Mesodermal cell (in vitro differentiated cells): ENCODE data around the gene CYTL1.
"Not testable (repeated sequence)": the region's sequence is repeated elsewhere in the genome, so short reads cannot be mapped to it uniquely, and the experiment has no call there.

Experiments used
- H3K27ac ChIP-seq: 2 replicates; pipeline ENCODE4 v1.7.0; 2013; ENCODE audit warnings: mild to moderate bottlenecking, low read depth, low read length, moderate library complexity; ENCODE audit not compliant: severe bottlenecking
- H3K36me3 ChIP-seq: 2 replicates; pipeline ENCODE4 v1.7.1; 2013; ENCODE audit warnings: mild to moderate bottlenecking, low read length, moderate library complexity; ENCODE audit not compliant: control insufficient read depth, insufficient read depth
- H3K4me1 ChIP-seq: one replicate; pipeline ENCODE4 v1.7.1; 2013; ENCODE audit warnings: mild to moderate bottlenecking, low read length; ENCODE audit not compliant: insufficient read depth, control insufficient read depth, poor library complexity, severe bottlenecking
- H3K4me3 ChIP-seq: 2 replicates; pipeline ENCODE4 v1.7.0; 2013; ENCODE audit warnings: low read length, control low read depth, mild to moderate bottlenecking; ENCODE audit not compliant: insufficient read depth, poor library complexity, severe bottlenecking; ENCODE audit errors: extremely low read depth
- H3K9me3 ChIP-seq: 2 replicates; pipeline ENCODE4 v1.7.1; 2013; ENCODE audit warnings: mild to moderate bottlenecking, low read length, moderate library complexity; ENCODE audit not compliant: control insufficient read depth
- WGBS, 2 experiments: methylation state at CpG; one replicate each; pipeline ENCODE4 v1.1.5; 2013; ENCODE audit warnings: missing lambda C conversion rate in 2 of 2; ENCODE audit not compliant: insufficient coverage in 2 of 2; 5-methylcytosine and 5-hydroxymethylcytosine counted together

The CYTL1 gene

DNA sequence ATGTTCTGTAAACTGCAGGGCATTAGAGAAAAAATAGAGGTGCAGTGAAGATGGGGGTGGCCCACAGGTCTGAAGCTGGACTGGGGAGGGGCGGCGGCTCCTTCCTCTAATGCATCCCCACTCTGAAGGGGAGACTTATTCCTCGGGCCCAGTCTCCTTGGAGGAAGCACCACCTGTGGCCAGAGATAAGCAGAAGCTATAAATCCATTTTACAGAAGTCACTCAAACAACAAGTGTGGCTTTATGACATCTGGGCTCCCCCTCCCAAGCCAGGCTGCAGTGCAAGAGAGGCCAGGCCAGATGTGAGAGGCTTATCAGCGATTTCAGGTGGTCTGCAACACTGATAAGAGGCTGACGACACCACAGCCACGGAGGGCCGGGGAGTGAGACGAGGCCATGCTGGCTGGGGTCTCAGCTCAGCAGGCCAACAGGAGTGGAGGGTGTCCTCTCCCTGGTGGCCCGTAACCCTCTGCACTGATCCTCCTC lies 15.8 kb downstream of the CYTL1 start:
- H3K27ac ChIP-seq, result no peak overlapping the region
- no peaks in the 10 kb centered on the region for H3K9me3 ChIP-seq
- no peak overlapping the region for H3K4me3 ChIP-seq
- H3K4me1 ChIP-seq, result no peaks in the 10 kb centered on the region
- WGBS, 2 experiments, result 45 to 84% methylated on average over 5 to 6 of the region's 9 CpGs
- H3K36me3 ChIP-seq, result no peaks in the 10 kb centered on the region

DNA sequence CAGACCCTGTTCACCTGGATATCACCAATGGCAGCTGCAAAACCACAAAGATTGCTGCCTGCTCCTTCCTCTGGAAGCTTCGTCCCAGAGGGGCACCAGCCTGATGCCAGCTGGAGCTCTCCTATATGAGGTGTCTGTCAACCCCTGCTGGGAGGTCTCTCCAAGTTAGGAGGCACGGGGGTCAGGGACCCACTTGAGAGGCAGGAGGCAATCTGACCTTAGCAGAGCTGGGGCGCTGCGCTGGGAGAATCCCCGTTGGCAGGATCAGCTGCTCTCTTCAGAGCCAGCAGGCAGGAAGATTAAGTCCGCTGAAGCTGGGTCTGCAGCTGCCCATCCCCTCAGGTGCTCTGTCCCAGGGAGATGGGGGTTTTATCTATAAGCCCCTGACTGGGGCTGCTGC lies 17.6 kb downstream of the CYTL1 start:
- not testable (repeated sequence) for H3K4me3 ChIP-seq, H3K4me1 ChIP-seq, H3K36me3 ChIP-seq, H3K9me3 ChIP-seq, H3K27ac ChIP-seq
- WGBS, 2 experiments, result 76 to 87% methylated on average over 6 of the region's 6 CpGs

DNA sequence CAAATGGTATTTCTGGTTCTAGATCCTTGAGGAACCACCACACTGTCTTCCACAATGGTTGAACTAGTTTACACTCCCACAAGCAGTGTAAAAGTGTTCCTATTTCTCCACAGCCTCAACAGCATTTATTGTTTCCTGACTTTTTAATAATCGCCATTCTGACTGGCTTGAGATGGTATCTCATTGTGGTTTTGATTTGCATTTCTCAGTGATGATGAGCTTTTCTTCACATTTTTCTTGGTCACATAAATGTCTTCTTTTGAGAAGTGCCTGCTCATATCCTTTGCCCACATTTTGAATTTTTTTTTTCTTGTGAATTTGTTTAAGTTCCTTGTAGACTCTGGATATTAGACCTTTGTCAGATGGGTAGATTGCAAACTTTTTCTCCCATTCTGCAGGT lies 22.3 kb downstream of the CYTL1 start:
- not testable (repeated sequence) for H3K4me3 ChIP-seq, H3K27ac ChIP-seq, H3K9me3 ChIP-seq, H3K36me3 ChIP-seq, H3K4me1 ChIP-seq
- WGBS, 2 experiments, result no CpG with 5 or more reads among the region's 1 CpG

DNA sequence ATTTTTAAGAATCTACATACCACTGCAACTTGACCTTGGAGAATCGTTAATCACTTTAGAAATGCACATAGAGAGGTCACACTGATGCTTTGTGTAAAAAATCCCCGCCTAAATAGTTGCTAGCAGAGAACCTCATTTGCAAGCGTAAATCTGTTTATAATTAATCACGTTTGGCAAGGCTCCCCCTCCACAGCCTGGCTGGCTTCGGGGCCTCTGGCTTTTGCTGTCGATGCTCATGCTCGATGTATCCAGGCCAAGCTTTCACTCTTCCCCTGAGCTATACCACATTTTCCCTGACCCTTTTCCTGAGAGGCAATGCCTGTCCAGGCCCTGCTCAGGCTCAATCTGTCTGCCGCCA lies 23.4 kb downstream of the CYTL1 start:
- 69 to 81% methylated on average over 8 of the region's 8 CpGs for WGBS, 2 experiments
- Histone ChIP-seq H3K36me3 (no peaks in the 10 kb centered on the region), H3K27ac (no peak overlapping the region), H3K4me3 (no peak overlapping the region), H3K4me1 (peaks cover 11% of the 10 kb centered on the region), H3K9me3 (no peaks in the 10 kb centered on the region)

DNA sequence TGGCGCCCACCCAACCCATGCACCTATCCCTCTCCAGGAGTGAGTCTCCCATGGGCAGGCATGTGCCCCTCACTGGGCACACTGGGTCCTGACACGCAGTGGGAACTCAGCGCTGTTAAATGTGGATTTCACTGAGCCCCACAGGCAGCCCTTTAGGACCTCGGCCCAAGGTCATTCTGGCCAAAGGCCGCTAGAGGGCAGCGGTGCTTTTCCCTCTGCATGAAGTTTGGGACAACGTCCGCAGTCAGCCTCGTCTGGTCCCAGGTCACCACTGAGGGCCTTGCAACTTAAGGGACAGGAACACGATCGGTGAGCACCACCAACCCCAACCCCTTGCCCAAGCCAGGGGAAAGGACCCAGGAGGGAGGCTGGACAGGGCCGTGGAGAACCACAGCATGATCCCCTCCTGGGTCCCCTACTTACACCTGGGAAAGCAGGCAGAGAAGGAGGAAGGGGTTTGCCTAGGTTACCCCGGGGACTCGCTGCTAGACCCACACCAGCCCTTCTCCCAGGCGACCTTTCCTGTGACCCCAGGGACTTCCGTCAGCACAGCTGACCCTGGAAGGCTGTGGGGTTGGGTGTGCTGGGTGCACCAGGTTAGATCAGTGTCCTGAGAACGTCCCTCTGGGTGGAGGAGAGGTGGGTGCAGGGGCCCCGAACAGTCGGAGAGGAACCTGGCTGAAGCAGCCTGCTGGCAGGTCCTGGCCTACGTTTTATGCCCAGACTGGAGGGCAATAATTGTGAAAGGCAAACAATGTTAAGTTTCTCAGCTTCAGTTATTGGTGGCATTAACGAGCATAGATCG lies 24.0 kb downstream of the CYTL1 start:
- Histone ChIP-seq H3K36me3 (no peaks in the 10 kb centered on the region), H3K27ac (no peak overlapping the region), H3K4me3 (no peak overlapping the region), H3K4me1 (peaks cover 11% of the 10 kb centered on the region), H3K9me3 (no peaks in the 10 kb centered on the region)
- WGBS, 2 experiments, result 43 to 58% methylated on average over 11 to 16 of the region's 22 CpGs

DNA sequence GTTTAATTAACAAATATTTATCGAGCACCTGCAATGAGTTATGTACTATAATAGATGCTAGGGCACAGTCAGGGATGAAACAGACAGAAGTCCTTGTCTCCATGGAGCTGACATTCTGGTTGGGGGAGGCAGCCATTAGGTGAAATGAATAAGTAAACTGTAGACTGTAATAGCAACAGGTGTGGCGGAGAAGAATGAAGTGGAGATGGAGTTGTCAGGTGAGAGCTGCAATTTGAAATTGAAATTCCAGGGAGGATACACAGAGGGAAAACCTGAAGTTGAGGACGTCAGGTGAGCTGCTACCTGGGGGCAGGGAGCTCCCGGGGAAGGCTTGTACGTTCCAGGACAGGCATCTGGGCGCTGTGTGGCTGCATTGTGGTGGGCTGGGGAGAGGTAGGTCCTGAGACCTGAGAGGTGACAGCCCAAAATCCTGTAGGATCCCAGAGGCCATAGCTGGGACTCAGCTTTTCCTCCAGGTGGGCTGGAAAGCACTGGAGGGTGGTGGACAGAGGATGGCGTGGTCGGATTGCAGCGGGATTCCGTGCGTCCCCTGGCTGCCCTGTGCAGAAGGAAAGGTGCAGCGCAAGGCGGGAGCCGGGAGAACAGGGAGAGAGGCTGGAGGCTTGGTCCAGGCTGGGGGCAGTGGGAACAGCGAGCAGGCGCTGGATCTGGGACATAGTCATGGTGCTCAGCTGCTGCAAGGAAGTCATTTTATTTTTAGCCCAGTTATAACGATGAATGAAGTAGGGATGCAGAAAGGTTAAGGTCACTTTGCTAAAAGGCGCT lies 24.8 kb downstream of the CYTL1 start:
- Histone ChIP-seq H3K4me1 (peaks cover 11% of the 10 kb centered on the region), H3K36me3 (no peaks in the 10 kb centered on the region), H3K9me3 (no peaks in the 10 kb centered on the region), H3K27ac (no peak overlapping the region), H3K4me3 (no peak overlapping the region)
- 86 to 89% methylated on average over 15 to 16 of the region's 18 CpGs for WGBS, 2 experiments

DNA sequence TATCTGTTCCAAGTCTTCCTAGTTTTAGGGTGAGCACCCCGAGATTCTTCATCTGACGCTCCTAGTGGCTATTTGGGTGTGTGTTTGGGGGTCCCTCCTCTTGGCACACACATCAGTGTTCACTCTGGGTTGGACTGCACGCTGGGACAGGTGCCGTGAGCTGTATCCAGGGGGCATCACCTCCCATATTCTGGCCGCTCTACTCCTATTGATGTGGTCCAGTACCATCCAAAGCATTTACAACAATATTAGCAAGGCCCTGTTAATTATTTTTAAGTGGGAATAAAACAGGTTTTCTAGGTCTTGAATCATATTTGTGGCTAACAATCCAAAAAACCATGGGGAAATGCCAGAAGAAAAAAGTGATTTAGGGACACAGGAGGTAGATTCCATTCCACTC lies 26.4 kb downstream of the CYTL1 start:
- 83% methylated on average over 1 of the region's 5 CpGs; no CpG with 5 or more reads in 1 of the 2 experiments for WGBS, 2 experiments
- H3K27ac ChIP-seq, result no peak overlapping the region

DNA sequence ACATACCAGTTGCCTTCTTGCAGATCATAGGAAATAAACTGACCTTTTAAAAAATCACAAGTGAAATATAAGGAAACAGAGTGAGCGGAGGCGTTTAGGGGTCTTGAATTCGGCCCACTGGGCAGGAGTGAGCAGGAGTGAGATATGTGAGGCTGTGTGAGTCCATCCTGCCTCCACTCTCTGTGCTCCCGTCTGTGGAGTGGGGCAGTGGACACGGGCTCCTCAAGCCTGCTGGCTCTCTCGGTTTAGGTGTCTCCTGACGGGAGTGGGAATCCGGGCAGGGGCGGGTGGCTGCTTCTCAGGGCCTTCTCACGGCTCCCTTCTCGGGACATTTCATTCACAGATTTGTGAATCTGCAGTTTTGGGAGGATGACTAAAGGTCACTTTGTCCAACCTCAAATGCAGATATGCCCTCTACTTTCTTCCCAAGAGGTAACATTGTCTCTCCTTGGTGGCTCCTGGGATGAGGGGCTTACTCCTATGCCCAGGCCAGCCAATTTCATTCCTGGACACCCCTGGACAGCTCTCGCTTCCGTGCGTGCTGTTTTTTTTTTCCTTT lies 27.6 kb downstream of the CYTL1 start:
- no peaks in the 10 kb centered on the region for H3K36me3 ChIP-seq
- H3K27ac ChIP-seq, result peak overlapping the region; percentile 69
- 95 to 100% methylated on average over 4 to 13 of the region's 14 CpGs for whole genome bisulfite sequencing, 2 experiments
- H3K4me1 ChIP-seq, result peaks cover 11% of the 10 kb centered on the region
- H3K9me3 ChIP-seq, result no peaks in the 10 kb centered on the region
- H3K4me3 ChIP-seq, result no peak overlapping the region

More for the DNA sequence above, 26.4 kb downstream of the CYTL1 start:
- H3K36me3 ChIP-seq, result no peaks in the 10 kb centered on the region
- H3K4me3 ChIP-seq, result no peak overlapping the region
- H3K9me3 ChIP-seq, result no peaks in the 10 kb centered on the region
- H3K4me1 ChIP-seq, result peaks cover 11% of the 10 kb centered on the region

DNA sequence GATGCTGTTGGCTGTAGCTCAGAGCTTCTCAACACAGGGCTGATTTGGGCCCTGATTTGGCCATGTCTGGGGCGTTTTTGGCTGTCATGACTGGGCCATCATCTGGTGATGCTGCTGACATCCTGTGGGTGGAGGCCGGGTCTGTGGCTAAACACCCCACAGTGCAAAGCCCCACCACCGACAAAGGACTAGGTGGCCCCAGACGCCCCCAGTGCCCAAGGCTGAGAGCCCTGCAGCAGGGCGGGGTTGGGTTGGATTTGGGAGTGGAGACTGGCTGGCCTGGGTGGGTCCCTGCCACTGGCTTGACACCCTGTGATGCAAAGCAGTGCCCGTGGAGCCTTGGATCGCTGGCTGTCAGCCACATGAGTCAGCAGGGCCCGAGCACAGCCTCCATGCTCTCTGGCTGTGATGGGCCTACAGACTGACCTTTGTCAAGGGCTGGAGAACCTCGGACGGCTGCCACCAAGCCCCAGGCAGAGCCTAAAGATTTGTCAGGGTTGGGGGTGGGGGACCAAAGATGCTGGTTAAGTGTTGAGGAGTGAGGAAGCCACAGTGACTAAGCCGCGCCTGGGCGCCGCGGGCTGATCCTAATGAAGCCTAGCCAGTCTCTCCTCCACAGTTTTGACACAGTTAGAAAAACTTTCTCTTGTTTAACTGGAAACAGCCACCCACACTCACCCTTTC lies 28.3 kb downstream of the CYTL1 start:
- peak overlapping the region; percentile 69 for H3K27ac ChIP-seq
- WGBS, 2 experiments, result 79 to 80% methylated on average over 5 to 7 of the region's 15 CpGs
- H3K9me3 ChIP-seq, result no peaks in the 10 kb centered on the region
- H3K36me3 ChIP-seq, result no peaks in the 10 kb centered on the region
- peaks cover 11% of the 10 kb centered on the region for H3K4me1 ChIP-seq
- H3K4me3 ChIP-seq, result no peak overlapping the region

DNA sequence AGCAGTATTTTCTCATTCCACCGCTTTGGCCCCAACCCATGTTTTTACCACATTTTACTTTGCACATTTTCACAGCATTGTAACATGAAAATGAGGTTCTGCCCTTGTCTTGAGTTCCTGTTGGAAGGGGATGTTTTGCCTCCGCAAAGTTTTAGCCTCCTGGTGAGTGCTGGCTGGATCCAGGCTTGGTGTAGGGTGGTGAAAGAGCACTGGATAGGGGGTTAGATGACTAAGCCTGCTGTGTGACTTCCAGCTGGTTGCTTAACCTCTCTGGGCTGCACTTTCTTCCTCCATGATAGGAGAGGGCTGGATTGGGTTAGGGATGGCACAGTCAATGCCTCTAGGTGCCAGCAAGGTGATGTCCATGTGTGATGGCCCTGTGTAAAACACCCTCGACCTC lies 28.9 kb downstream of the CYTL1 start:
- no peaks in the 10 kb centered on the region for H3K36me3 ChIP-seq
- no peak overlapping the region for H3K4me3 ChIP-seq
- WGBS, 2 experiments, result 94 to 100% methylated on average over 2 to 3 of the region's 3 CpGs
- no peak overlapping the region for H3K27ac ChIP-seq
- H3K4me1 ChIP-seq, result peaks cover 11% of the 10 kb centered on the region
- no peaks in the 10 kb centered on the region for H3K9me3 ChIP-seq
